GM12878 (cell line): ENCODE data around the gene TCF7. TPM values are rescaled to one million over a fixed set of nuclear protein-coding genes. Genes with fewer than 3 reads are reported as not detected.

Experiments used
- BACH1 ChIP-seq: fragments of 450-650 bp; IDR thresholded peaks from 2 replicates; pipeline ENCODE4 v1.6.1; 2017; ENCODE audit warnings: mild to moderate bottlenecking, borderline replicate concordance
- BCL11A ChIP-seq: IDR thresholded peaks from 2 replicates; pipeline ENCODE4 v1.6.1; 2011; ENCODE audit warnings: low read depth, low read length
- BCLAF1 ChIP-seq: fragments of 450-650 bp; IDR thresholded peaks from 2 replicates; pipeline ENCODE4 v1.6.1; 2017; ENCODE audit warnings: antibody characterized with exemption, mild to moderate bottlenecking, moderate library complexity
- CHD1 ChIP-seq: IDR thresholded peaks from 2 replicates; pipeline ENCODE4 v1.6.1; 2012; ENCODE audit warnings: low read depth, low read length, improper control_type of control experiment
- EED ChIP-seq: sonication (generic); IDR thresholded peaks from 2 replicates; pipeline ENCODE4 v1.6.1; 2016; ENCODE audit warnings: antibody characterized with exemption, low read depth
- GABPA ChIP-seq: IDR thresholded peaks from 2 replicates; pipeline ENCODE4 v1.6.1; 2014; ENCODE audit warnings: antibody characterized with exemption, low read depth, mild to moderate bottlenecking, inconsistent platforms
- HDAC6 ChIP-seq: fragments of 200-600 bp; sonication (generic); IDR thresholded peaks from one replicate; pipeline ENCODE4 v1.8.0; 2017; ENCODE audit warnings: antibody characterized with exemption; ENCODE audit not compliant: unreplicated experiment
- MLLT1 ChIP-seq: fragments of 450-650 bp; IDR thresholded peaks from 2 replicates; pipeline ENCODE4 v1.6.1; 2016; ENCODE audit warnings: mild to moderate bottlenecking
- PKNOX1 ChIP-seq: fragments of 450-650 bp; IDR thresholded peaks from 2 replicates; pipeline ENCODE4 v1.6.1; 2016; ENCODE audit warnings: mild to moderate bottlenecking
- SKIL ChIP-seq: fragments of 450-650 bp; IDR thresholded peaks from 2 replicates; pipeline ENCODE4 v1.6.1; 2017; ENCODE audit warnings: mild to moderate bottlenecking, low read depth, inconsistent platforms; ENCODE audit not compliant: poor library complexity, severe bottlenecking
- SP1 ChIP-seq: IDR thresholded peaks from one replicate; pipeline ENCODE4 v1.6.1; 2011; ENCODE audit warnings: low read depth, low read length
- TCF3 ChIP-seq: IDR thresholded peaks from 2 replicates; pipeline ENCODE4 v1.6.1; 2012; ENCODE audit warnings: low read depth, mild to moderate bottlenecking, low read length, borderline replicate concordance; ENCODE audit not compliant: insufficient read depth
- USF1 ChIP-seq: IDR thresholded peaks from 2 replicates; pipeline ENCODE4 v1.6.1; 2011; ENCODE audit warnings: borderline replicate concordance, low read depth, mild to moderate bottlenecking, moderate library complexity, mixed read lengths, low read length; ENCODE audit not compliant: insufficient read depth; ENCODE audit errors: extremely low read length
- WRNIP1 ChIP-seq: IDR thresholded peaks from 2 replicates; pipeline ENCODE4 v1.6.1; 2011; ENCODE audit warnings: low read depth, low read length, improper control_type of control experiment, borderline replicate concordance
- ZBTB4 ChIP-seq: fragments of 450-650 bp; formaldehyde crosslinking; IDR thresholded peaks from 2 replicates; pipeline ENCODE4 v1.4.0; 2022; ENCODE audit warnings: mild to moderate bottlenecking, moderate library complexity
- ZZZ3 ChIP-seq: IDR thresholded peaks from 2 replicates; pipeline ENCODE4 v1.6.1; 2011; ENCODE audit warnings: low read depth; ENCODE audit not compliant: control insufficient read depth, insufficient read length
- polyA plus RNA-seq, 11 experiments: library from polyadenylated mRNA; depleted of rRNA in 4 of 11; unstranded in 6 of 11; stranded (reverse) in 5 of 11; fragments of >200 nt; fragmentation: Nextera tagmentation in 4 of 11; fragmentation: Illumina TruSeq in 1 of 11; extraction: Ambion mirVana in 4 of 11; extraction: Trizol in 1 of 11; gene quantifications; 1 replicate in 1 of 11; 2 replicates in 10 of 11; pipeline versions ENCODE4 v1.2.1 to v1.2.3, GENCODE V29; 2011 to 2016; ENCODE audit warnings: inconsistent platforms in 2 of 11, missing spikeins in 2 of 11, low read depth in 1 of 11
- total RNA-seq, 4 experiments: library from RNA; depleted of rRNA in 3 of 4; stranded (reverse); fragments of >200 nt in 3 of 4; fragmentation: Illumina TruSeq in 1 of 4; extraction: Trizol in 1 of 4; gene quantifications; 2 replicates each; pipeline versions ENCODE4 v1.2.1 to v1.2.3, GENCODE V29; 2013 to 2021

Gene TCF7
- total and polyA plus RNA-seq, 10 of the 15 experiments (the other 5 are each of a cell fraction or from before 2014, with no cell fraction given): 10.0 to 60.2 (median 23.6) TPM

GRCh38 chr5:134138416-134139376 is 24.2 kb downstream of the TCF7 start (continued):
- peak; percentile 80 for TF ChIP-seq MLLT1
- TF ChIP-seq TCF3: peak; percentile 97
- peak; percentile 77 for TF ChIP-seq SP1
- peak; percentile 91 for TF ChIP-seq EED
- peak; percentile 98 for TF ChIP-seq BACH1
- TF ChIP-seq BCLAF1: no peak
- TF ChIP-seq BCL11A: peak; percentile 95
- TF ChIP-seq USF1: no peak
- no peak for TF ChIP-seq ZZZ3
- TF ChIP-seq ZBTB4 (CRISPR knock-in tag): peak; percentile 64; the same call in 1 of the 2 replicates
- TF ChIP-seq PKNOX1: peak; percentile 65
- TF ChIP-seq SKIL: peak; percentile 94
- TF ChIP-seq WRNIP1: no peak
- TF ChIP-seq GABPA: no peak
- no peak for TF ChIP-seq CHD1
- no peak for TF ChIP-seq HDAC6
